A673 (cell line): Measurements from ENCODE around the gene MED6.

Experiments
- EZH2 ChIP-seq: fragments of 200-600 bp; sonication (generic); IDR thresholded peaks from 2 replicates; pipeline ENCODE4 v1.6.1; 2017; ENCODE audit warnings: borderline replicate concordance, low read depth, mild to moderate bottlenecking, mixed read lengths, antibody characterized with exemption, low read length; ENCODE audit not compliant: poor library complexity, severe bottlenecking
- TF ChIP-seq, protein P1 (sequence below): fragments of 300-800, 200-600 bp; sonication (generic); conservative IDR thresholded peaks from 2 replicates; pipeline ENCODE4 v1.5.1; 2017; ENCODE audit warnings: low read depth, mild to moderate bottlenecking, antibody characterized with exemption, low read length, moderate library complexity, mixed read lengths

DNA sequence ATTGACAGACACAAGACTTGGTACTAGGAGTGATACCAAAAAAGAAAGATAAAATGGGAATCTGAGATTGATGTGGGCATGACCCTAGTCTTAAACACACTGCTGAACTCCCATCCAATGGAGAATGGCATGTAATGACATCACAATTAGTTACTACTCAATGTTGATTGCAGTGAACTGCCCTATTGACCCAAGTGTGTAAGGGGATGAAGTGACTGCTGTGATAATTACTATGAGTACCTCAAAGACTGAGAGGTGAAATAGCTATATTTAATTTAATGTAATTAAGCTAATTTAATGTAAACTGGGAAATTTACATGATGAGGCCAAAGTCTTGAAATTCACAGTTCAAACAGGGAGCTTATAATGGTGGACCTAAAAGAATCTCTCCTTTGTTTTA is 65.6 kb downstream of the MED6 start, which contains the start of gene ADAM20:
- TF ChIP-seq, protein P1, sequence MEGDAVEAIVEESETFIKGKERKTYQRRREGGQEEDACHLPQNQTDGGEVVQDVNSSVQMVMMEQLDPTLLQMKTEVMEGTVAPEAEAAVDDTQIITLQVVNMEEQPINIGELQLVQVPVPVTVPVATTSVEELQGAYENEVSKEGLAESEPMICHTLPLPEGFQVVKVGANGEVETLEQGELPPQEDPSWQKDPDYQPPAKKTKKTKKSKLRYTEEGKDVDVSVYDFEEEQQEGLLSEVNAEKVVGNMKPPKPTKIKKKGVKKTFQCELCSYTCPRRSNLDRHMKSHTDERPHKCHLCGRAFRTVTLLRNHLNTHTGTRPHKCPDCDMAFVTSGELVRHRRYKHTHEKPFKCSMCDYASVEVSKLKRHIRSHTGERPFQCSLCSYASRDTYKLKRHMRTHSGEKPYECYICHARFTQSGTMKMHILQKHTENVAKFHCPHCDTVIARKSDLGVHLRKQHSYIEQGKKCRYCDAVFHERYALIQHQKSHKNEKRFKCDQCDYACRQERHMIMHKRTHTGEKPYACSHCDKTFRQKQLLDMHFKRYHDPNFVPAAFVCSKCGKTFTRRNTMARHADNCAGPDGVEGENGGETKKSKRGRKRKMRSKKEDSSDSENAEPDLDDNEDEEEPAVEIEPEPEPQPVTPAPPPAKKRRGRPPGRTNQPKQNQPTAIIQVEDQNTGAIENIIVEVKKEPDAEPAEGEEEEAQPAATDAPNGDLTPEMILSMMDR, result no peak
- no peak for TF ChIP-seq EZH2
